ENCODE results near the gene MARK4. TPM values are rescaled to one million over a fixed set of nuclear protein-coding genes. Genes with fewer than 3 reads are reported as not detected.

The MARK4 gene
- total and polyA plus RNA-seq, 2 experiments from 2014 or later = 16.6 to 38.6 TPM

DNA sequence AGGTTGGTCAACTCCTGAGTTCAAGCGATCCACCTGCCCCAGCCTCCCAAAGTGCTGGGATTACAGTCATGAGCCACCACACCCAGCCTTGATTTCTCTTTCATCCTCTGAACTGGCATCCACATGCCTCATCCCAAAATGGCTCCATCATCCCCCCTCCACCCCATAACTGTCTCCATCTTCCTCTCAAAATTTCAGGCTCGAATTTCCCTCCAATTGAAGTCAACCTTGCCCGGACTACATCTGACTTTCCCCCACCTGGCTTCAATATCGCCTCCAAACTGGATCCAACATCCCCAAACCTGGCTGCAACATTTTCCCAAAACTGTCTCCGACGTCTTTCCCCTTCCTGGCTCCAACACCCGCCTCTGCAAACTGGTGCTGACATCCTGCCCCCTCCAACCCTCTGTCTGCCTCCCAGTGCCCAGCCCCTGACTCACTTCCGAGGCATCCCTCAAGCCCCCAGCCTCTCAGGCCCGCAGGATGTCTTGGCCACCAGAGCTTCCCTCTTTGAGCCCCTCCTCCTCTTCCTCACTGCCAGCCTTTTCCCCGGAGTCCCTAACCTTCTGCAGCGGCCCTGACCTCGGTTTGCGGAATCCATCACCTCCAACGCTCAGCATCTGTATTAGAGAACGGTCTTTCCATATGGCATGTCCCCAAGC is 6.8 kb upstream of the MARK4 start (continued):
- TF ChIP-seq, protein P1, sequence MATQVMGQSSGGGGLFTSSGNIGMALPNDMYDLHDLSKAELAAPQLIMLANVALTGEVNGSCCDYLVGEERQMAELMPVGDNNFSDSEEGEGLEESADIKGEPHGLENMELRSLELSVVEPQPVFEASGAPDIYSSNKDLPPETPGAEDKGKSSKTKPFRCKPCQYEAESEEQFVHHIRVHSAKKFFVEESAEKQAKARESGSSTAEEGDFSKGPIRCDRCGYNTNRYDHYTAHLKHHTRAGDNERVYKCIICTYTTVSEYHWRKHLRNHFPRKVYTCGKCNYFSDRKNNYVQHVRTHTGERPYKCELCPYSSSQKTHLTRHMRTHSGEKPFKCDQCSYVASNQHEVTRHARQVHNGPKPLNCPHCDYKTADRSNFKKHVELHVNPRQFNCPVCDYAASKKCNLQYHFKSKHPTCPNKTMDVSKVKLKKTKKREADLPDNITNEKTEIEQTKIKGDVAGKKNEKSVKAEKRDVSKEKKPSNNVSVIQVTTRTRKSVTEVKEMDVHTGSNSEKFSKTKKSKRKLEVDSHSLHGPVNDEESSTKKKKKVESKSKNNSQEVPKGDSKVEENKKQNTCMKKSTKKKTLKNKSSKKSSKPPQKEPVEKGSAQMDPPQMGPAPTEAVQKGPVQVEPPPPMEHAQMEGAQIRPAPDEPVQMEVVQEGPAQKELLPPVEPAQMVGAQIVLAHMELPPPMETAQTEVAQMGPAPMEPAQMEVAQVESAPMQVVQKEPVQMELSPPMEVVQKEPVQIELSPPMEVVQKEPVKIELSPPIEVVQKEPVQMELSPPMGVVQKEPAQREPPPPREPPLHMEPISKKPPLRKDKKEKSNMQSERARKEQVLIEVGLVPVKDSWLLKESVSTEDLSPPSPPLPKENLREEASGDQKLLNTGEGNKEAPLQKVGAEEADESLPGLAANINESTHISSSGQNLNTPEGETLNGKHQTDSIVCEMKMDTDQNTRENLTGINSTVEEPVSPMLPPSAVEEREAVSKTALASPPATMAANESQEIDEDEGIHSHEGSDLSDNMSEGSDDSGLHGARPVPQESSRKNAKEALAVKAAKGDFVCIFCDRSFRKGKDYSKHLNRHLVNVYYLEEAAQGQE (IDR thresholded peaks at IDR 0.05; ENCODE audit: unreplicated experiment) = no peak
- TF ChIP-seq NANOG (IDR thresholded peaks at IDR 0.05; ENCODE audit: borderline replicate concordance) = no peak
- no peak for TF ChIP-seq EZH2phosphoT487 (IDR thresholded peaks at IDR 0.05; ENCODE audit: unreplicated experiment)
- TF ChIP-seq ZNF114 (CRISPR knock-in tag; IDR thresholded peaks at IDR 0.05) = no peak
- TF ChIP-seq STAT1 (IDR thresholded peaks at IDR 0.05; ENCODE audit: unreplicated experiment) = no peak

DNA sequence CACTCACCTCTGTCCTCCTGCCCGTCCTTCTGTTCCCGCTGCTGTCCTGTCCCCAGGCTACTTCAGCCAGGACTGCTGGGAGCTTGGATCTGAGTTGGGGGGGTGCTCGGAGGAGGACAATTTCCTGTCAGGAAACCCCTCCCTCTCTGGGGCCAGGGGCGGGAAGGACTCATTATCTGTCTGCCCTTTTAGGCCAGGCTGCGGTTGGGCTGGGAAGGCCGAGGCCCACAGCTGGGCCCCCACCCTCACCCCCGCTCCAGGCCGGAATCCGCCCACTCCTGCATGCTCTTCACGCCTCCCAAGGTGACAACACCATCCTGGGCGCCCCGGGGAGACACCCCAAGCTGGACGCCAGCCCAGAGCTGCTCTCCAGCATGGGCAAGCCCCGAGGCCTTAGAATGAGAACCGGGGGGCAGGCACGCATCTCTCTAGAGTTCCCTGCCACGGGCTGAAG is 5.7 kb upstream of the MARK4 start, which contains the start of gene EXOC3L2:
Gene EXOC3L2, minus strand, starts transcription at position 74 of the 454 bp plus-strand sequence. CDS start 6,362 bp downstream, outside the sequence.
- H3K4me3 ChIP-seq = no peak within 1 kb of the TSS
- H3K27me3 ChIP-seq (ENCODE audit: insufficient read depth) = peaks cover 16% of the 10 kb centered on the region
- no peaks in the 10 kb centered on the region for H3K79me2 ChIP-seq (replicated peaks; ENCODE audit: insufficient read depth)
- Mint-ChIP-seq H3K36me3 (ENCODE audit: low read depth) (no peaks in the 10 kb centered on the region), H3K27me3 (ENCODE audit: insufficient read depth, low read depth, poor library complexity) (peaks cover 19% of the 10 kb centered on the region), H3K27ac (no peak within 1 kb of the TSS), H3K9me3 (no peaks in the 10 kb centered on the region), H3K4me1 (peaks cover 5% of the 10 kb centered on the region; the same call in 2 of the 3 replicates), H3K4me3 (no peak within 1 kb of the TSS; the same call in 2 of the 3 replicates)
- peaks cover 3% of the 10 kb centered on the region; the same call in 1 of the 2 replicates for H3K4me1 ChIP-seq (ENCODE audit: insufficient read depth)
- no peaks in the 10 kb centered on the region for H4K20me1 ChIP-seq (replicated peaks; ENCODE audit: insufficient read depth)
- no peak for DNase-seq (ENCODE audit: low spot score)
- no peaks in the 10 kb centered on the region for H3K36me3 ChIP-seq (ENCODE audit: insufficient read depth)
- peaks cover 4% of the 10 kb centered on the region; the same call in 1 of the 2 replicates for H3F3A ChIP-seq (replicated peaks; ENCODE audit: low read depth)
- H3K4me2 ChIP-seq = no peak within 1 kb of the TSS
- no peak within 1 kb of the TSS for H2AFZ ChIP-seq
- no peak for ATAC-seq
- no peak within 1 kb of the TSS for H3K27ac ChIP-seq (ENCODE audit: low read depth)
- H3K9me2 ChIP-seq (ENCODE audit: insufficient read depth) = no peaks in the 10 kb centered on the region
- no peak for TF ChIP-seq ZNF331 (CRISPR knock-in tag; IDR thresholded peaks at IDR 0.05; ENCODE audit: low read depth)
- TF ChIP-seq EZH2phosphoT487 (IDR thresholded peaks at IDR 0.05; ENCODE audit: unreplicated experiment) = no peak
- TF ChIP-seq, protein P2, sequence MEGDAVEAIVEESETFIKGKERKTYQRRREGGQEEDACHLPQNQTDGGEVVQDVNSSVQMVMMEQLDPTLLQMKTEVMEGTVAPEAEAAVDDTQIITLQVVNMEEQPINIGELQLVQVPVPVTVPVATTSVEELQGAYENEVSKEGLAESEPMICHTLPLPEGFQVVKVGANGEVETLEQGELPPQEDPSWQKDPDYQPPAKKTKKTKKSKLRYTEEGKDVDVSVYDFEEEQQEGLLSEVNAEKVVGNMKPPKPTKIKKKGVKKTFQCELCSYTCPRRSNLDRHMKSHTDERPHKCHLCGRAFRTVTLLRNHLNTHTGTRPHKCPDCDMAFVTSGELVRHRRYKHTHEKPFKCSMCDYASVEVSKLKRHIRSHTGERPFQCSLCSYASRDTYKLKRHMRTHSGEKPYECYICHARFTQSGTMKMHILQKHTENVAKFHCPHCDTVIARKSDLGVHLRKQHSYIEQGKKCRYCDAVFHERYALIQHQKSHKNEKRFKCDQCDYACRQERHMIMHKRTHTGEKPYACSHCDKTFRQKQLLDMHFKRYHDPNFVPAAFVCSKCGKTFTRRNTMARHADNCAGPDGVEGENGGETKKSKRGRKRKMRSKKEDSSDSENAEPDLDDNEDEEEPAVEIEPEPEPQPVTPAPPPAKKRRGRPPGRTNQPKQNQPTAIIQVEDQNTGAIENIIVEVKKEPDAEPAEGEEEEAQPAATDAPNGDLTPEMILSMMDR (conservative IDR thresholded peaks at IDR 0.05; ENCODE audit: low read depth in 2 of 2) = no peak
- TF ChIP-seq, protein P3, sequence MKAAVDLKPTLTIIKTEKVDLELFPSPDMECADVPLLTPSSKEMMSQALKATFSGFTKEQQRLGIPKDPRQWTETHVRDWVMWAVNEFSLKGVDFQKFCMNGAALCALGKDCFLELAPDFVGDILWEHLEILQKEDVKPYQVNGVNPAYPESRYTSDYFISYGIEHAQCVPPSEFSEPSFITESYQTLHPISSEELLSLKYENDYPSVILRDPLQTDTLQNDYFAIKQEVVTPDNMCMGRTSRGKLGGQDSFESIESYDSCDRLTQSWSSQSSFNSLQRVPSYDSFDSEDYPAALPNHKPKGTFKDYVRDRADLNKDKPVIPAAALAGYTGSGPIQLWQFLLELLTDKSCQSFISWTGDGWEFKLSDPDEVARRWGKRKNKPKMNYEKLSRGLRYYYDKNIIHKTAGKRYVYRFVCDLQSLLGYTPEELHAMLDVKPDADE (IDR thresholded peaks at IDR 0.05) = no peak
- TF ChIP-seq CREB1 (CRISPR knock-in tag; IDR thresholded peaks at IDR 0.05; ENCODE audit: low read depth) = no peak
- no peak for TF ChIP-seq NANOG (IDR thresholded peaks at IDR 0.05; ENCODE audit: borderline replicate concordance)
- TF ChIP-seq, protein P4, sequence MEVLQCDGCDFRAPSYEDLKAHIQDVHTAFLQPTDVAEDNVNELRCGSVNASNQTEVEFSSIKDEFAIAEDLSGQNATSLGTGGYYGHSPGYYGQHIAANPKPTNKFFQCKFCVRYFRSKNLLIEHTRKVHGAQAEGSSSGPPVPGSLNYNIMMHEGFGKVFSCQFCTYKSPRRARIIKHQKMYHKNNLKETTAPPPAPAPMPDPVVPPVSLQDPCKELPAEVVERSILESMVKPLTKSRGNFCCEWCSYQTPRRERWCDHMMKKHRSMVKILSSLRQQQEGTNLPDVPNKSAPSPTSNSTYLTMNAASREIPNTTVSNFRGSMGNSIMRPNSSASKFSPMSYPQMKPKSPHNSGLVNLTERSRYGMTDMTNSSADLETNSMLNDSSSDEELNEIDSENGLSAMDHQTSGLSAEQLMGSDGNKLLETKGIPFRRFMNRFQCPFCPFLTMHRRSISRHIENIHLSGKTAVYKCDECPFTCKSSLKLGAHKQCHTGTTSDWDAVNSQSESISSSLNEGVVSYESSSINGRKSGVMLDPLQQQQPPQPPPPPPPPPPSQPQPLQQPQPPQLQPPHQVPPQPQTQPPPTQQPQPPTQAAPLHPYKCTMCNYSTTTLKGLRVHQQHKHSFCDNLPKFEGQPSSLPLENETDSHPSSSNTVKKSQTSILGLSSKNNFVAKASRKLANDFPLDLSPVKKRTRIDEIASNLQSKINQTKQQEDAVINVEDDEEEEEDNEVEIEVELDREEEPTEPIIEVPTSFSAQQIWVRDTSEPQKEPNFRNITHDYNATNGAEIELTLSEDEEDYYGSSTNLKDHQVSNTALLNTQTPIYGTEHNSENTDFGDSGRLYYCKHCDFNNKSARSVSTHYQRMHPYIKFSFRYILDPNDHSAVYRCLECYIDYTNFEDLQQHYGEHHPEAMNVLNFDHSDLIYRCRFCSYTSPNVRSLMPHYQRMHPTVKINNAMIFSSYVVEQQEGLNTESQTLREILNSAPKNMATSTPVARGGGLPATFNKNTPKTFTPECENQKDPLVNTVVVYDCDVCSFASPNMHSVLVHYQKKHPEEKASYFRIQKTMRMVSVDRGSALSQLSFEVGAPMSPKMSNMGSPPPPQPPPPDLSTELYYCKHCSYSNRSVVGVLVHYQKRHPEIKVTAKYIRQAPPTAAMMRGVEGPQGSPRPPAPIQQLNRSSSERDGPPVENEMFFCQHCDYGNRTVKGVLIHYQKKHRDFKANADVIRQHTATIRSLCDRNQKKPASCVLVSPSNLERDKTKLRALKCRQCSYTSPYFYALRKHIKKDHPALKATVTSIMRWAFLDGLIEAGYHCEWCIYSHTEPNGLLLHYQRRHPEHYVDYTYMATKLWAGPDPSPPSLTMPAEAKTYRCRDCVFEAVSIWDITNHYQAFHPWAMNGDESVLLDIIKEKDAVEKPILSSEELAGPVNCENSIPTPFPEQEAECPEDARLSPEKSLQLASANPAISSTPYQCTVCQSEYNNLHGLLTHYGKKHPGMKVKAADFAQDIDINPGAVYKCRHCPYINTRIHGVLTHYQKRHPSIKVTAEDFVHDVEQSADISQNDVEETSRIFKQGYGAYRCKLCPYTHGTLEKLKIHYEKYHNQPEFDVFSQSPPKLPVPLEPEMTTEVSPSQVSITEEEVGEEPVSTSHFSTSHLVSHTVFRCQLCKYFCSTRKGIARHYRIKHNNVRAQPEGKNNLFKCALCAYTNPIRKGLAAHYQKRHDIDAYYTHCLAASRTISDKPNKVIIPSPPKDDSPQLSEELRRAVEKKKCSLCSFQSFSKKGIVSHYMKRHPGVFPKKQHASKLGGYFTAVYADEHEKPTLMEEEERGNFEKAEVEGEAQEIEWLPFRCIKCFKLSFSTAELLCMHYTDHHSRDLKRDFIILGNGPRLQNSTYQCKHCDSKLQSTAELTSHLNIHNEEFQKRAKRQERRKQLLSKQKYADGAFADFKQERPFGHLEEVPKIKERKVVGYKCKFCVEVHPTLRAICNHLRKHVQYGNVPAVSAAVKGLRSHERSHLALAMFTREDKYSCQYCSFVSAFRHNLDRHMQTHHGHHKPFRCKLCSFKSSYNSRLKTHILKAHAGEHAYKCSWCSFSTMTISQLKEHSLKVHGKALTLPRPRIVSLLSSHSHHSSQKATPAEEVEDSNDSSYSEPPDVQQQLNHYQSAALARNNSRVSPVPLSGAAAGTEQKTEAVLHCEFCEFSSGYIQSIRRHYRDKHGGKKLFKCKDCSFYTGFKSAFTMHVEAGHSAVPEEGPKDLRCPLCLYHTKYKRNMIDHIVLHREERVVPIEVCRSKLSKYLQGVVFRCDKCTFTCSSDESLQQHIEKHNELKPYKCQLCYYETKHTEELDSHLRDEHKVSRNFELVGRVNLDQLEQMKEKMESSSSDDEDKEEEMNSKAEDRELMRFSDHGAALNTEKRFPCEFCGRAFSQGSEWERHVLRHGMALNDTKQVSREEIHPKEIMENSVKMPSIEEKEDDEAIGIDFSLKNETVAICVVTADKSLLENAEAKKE (CRISPR knock-in tag; IDR thresholded peaks at IDR 0.05) = no peak
